M059J (cell line): ENCODE data around the gene CTDNEP1. TPM values are rescaled to one million over a fixed set of nuclear protein-coding genes. Genes with fewer than 3 reads are reported as not detected.

Experiments
- DNase-seq: peaks from one replicate; pipeline ENCODE4 v3.0.0-alpha.2; 2012; ENCODE audit warnings: low read depth
- total RNA-seq: library from RNA; depleted of rRNA; stranded (reverse); fragments of >200 nt; shearing (Covaris generic); gene quantifications from 2 replicates; pipeline ENCODE4 v1.2.3, GENCODE V29; 2014; rRNA removed

Gene CTDNEP1
- total RNA-seq: 38.4 and 42.6 TPM in 2 replicates

DNA sequence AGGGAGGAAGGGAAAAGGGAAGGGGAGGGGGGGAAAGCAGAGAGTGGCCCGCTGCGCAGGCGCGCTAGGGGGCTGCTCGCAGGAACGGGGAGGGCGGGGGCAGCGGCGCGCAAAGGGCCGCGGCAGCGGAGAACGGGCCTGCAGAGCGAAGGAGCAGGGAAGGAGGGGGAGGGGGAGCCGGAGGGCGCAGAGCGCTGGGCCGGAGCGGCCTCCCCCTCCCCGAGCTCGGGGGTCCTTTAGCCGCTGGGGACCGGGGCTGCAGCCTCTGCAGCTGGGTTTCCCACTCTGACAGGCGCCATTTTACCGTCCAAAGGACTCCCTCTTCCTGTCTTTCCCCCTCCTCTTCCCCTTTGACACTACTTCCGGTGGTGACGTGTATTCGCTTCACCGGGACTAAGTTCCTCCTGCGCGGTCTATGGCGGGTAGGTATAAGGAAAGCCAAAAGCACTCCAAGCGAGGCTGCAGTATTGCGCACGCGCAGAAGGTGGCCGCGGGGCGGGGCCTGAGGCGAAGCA, at the start of gene CTDNEP1:
CTDNEP1 (minus strand) TSS at position 74 of the 515 bp plus-strand sequence. CDS start 438 bp downstream, outside the sequence.
- peak; percentile 99 for DNase-seq

- DNase-seq: peak; percentile 73
Measured at GRCh38 chr17:7296189-7296861, 44.8 kb upstream of the CTDNEP1 start.

- no peak for DNase-seq
Measured at GRCh38 chr17:7295230-7296180, 44.0 kb upstream of the CTDNEP1 start.

GRCh38 chr17:7294614-7295153, 43.1 kb upstream of the CTDNEP1 start, which contains the start of gene YBX2:
Gene YBX2, minus strand, starts transcription at chr17:7294639. Its CDS starts 139 bp downstream, at chr17:7294500.
- peak; percentile 66 for DNase-seq

DNA sequence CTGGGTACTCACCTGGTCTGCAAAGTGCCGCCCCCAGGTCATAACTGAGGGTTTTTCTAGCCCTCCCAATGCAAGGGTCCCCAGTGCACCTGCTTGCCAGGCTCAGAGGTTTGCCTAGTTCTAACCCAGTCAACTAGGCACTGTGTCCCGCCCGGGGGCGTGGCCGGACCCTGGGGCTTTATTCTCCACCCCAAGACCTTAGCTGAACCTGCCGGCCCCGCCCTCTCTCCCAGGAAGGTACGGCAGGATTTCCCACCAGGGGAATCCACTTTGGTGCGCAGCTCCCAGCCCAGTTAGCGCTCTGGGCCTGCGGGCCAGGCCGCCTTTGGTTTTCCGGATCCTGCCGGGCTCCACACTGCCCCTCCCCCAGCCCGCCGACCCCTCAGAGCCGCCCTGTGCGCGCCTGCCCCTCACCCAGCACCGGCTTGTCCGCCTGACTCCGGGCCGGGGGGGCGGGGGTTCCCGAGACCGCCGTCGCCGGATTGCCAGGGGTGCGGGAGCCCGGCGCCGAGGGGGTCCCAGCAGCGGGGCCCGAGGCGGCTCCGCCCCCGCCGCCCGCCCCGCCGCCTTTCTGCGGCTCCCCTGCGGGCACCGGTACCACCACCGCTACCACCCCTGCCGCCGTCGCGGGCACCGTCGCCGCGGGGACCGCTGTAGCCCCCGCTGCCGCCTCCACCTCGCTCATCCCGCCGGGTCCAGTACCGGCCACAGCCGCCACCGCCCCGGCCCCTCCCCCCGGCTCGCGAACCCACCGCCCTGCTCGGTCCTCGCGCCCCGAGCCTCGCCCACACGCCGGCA, 42.5 kb upstream of the CTDNEP1 start:
- DNase-seq: no peak

- DNase-seq: peak; percentile 76
Measured at GRCh38 chr17:7293159-7293558, 41.6 kb upstream of the CTDNEP1 start.

- no peak for DNase-seq
Measured at GRCh38 chr17:7292729-7293128, 41.2 kb upstream of the CTDNEP1 start.

DNA sequence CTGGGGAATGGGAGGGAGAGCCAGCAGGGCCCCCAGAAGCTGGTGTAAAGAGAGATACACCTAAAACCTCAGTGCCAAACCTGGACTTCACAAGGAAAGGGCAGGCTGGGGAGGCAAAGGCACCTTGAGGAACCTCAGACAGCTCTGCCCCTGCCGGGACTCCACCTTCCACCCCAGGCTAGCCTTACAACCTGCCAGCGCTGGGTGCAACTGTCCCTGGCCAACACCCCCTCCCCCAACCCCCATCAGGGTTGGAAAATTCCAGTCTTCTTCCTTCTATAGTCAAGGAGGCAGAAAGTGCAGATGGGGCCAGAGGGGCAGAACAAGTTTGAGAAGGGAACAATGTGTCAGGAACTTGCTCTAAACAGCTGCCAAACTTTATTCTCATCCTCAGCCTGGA, 40.7 kb upstream of the CTDNEP1 start:
- DNase-seq: no peak

DNA sequence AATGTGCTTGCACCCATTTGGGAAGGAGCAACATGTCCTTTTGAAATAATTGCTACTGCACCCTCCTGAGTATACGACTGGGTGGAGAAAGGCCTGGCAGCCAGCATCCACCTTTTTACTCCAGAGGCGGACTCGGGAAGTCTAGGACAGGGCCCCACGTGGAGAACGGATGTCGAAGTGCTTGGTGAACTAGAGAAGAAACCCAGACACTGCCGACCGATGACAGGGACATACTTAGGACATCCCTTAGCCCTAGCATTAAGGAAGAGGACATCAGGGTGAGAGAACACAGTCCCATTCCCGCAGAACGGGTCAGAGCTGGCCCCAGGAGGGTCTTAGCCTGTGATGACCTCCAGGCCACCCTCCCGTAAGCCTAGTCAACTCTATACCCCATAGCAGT, 39.2 kb upstream of the CTDNEP1 start:
- no peak for DNase-seq

- no peak for DNase-seq
Measured at GRCh38 chr17:7290166-7290565, 38.6 kb upstream of the CTDNEP1 start.

DNA sequence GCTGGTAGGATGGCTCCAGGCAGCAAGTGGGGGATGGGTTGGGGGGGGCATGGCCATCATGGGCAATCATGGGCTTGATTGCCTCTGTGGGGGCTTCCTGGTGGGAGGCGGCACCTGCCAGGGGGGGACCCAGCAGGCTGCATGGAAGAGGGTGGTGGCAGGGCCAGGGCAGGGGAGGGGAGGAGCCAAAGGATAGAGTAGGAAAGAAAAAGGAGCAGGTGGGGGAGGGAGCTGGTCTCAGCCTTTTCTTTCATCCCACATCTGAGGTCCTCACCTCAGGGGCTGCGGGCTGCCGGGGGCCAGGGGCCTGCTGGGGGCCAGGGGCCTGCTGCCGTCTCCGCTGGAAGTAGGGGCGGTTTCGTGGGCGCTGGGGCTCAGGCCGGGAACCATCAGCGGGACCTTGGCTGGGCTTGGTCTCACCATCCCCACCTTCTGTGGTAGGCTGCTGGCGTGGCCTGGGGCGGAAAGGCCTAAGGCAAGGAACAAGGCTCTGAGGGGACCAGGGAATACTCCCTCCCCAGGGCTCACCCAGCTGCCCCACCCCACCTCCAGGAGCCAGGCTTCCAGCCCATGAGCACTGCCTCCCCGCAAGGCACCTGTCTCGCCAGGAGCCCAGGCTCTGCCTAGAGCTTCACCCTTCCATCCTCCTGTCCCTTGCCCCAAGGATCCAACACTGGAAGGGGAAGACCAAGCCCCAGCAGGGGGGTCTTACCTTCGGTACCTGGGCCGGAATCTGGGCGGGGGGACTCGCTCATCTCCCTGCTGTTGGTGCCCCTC, 37.9 kb upstream of the CTDNEP1 start:
- no peak for DNase-seq

DNA sequence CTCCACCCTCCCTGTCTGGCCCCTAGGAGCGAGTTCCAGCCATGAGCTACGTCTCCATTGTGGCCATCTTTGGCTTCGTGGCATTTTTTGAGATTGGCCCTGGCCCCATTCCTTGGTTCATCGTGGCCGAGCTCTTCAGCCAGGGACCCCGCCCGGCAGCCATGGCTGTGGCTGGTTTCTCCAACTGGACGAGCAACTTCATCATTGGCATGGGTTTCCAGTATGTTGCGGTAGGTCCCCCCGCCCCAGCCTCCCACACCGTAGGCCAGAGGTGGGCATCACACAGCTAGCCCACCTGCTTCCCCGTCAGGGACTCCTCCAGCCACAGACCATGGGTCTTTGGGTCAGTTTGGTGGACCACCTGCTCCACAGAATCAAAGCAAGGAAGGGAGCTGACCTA, 34.1 kb upstream of the CTDNEP1 start:
- DNase-seq: no peak

DNA sequence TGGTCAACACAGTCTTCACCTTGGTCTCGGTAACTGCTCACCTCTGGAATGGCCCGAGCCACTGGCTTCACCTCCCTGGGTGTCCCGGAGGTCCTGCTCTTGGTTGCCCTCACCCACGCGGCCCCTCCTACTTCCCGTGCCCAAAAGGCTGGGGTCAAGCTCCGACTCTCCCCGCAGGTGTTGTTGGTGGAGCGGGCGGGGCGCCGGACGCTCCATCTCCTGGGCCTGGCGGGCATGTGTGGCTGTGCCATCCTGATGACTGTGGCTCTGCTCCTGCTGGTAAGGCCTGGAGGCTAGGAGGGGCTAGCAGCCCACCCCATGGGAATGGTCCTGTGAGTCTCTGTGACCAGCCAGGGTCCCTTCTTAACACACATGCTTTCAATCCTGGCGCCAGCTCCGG, 33.4 kb upstream of the CTDNEP1 start:
- DNase-seq: no peak

DNA sequence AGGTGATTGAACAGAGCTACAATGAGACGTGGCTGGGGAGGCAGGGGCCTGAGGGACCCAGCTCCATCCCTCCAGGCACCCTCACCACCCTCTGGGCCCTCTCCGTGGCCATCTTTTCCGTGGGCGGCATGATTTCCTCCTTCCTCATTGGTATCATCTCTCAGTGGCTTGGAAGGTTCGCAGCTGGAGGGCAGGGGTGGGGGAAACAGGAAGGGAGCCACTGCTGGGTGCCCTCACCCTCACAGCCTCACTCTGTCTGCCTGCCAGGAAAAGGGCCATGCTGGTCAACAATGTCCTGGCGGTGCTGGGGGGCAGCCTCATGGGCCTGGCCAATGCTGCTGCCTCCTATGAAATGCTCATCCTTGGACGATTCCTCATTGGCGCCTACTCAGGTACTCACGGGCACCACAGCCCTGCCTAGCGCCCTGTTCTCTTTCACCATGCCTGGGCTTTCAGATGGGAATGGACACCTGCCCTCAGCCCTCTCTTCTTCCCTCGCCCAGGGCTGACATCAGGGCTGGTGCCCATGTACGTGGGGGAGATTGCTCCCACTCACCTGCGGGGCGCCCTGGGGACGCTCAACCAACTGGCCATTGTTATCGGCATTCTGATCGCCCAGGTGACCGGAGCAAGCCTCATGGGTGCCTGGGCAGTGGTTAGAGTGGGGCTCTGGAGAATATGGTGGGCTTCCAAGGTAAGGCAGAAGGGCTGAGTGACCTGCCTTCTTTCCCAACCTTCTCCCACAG, 32.1 kb upstream of the CTDNEP1 start:
- no peak for DNase-seq

DNA sequence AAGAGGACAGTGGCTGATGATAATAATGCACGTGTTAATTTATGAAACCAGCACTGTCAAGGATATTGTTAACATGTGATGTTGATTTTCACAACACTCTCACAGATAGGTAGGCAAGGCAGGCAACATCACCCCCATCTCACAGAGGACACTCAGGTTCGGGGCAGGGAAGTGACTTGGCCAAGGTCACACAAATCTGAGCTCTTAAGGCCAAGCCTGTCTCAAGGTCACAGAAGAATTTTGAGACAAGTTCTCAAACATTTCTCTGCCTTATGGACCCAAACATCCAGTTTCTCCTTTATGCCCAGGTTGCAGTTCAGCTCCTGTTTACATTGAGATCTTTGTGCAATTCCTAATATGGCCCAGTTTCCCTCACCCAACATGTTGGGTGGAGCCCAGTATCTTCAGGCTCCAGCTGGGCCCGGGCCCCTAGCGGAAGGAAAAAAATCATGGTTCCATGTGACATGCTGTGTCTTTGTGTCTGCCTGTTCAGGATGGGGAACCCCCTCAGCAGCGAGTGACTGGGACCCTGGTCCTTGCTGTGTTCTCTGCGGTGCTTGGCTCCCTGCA, 31.3 kb upstream of the CTDNEP1 start:
- DNase-seq: no peak

DNA sequence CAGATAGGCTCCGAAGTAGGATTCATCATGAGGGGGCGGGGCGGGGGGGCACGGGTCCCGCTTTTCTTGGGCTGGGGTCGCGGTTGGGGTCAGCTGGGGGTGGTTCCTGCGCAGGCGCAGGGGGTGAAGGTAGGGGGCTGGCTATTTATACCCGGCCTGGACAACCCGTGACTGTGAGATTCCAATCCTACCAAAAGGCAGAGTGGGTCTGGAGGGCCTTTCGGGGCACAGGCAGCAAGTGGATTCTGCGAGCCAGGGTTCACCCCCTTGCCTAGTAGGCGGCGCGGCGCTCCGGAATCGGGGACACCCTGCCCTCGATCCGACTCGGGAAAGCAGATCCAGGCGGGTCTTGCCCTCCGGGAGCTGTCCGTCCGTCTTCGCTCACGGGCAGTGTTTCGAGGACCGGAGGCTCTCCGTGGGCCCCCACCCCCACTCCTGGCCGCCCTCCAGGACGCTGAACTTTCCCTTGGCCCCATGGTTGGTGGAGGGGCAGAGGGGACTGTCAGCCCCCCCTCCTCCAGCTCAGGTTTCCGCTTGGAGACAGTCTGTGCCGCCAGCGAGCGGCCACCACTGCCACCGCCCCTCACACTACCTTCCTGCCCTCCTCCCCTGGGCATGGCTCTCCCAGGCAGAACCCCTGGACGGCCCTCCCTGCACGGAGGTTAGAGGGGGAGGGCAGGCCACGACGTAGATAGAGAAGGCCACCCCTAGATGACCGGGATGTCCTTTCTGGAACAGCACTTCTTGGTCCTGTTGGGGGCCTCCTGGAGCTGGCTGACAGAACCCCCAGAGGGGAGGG, 30.6 kb upstream of the CTDNEP1 start:
- DNase-seq: no peak

- peak; percentile 91 for DNase-seq
Measured at GRCh38 chr17:7281074-7281952, 29.8 kb upstream of the CTDNEP1 start, which contains the start of gene SLC2A4. Gene SLC2A4, plus strand, starts transcription at chr17:7281718. Its CDS starts 217 bp downstream, at chr17:7281935.
